ENCODE measurements around the gene TMEM254. TPM values are rescaled to one million over a fixed set of nuclear protein-coding genes. Genes with fewer than 3 reads are reported as not detected.

The TMEM254 gene
- total and polyA plus RNA-seq, 2 donors (not counting 1 experiment from before 2014, with no cell fraction given): 10.4 to 30.9 TPM

GRCh38 chr10:80050752-80051151 is 27.7 kb upstream of the TMEM254 start:
- Histone ChIP-seq H3K4me1 (ENCODE audit: control insufficient read depth, extremely low read depth, insufficient read depth, low read length) (no peaks in the 10 kb centered on the region), H3K4me2 (ENCODE audit: extremely low read depth, insufficient read depth, low read length) (no peak overlapping the region), H3K4me3 (replicated peaks in 1 of 4; ENCODE audit: control extremely low read depth in 1 of 4, insufficient read depth in 1 of 4, low read depth in 3 of 4, low read length in 4 of 4) (no peak overlapping the region), H3K36me3 (ENCODE audit: control insufficient read depth, insufficient read depth, low read length) (no peaks in the 10 kb centered on the region), H3K27ac (ENCODE audit: insufficient read depth, low read length) (no peak overlapping the region), H4K20me1 (ENCODE audit: control insufficient read depth, extremely low read depth, insufficient read depth, low read length) (no peaks in the 10 kb centered on the region), H3K27me3 (ENCODE audit: control insufficient read depth, insufficient read depth, low read length) (peaks cover 5% of the 10 kb centered on the region), H2AFZ (ENCODE audit: low read length) (no peak overlapping the region), H3K79me2 (ENCODE audit: control insufficient read depth, insufficient read depth, low read length) (no peaks in the 10 kb centered on the region), H3K9me3 (ENCODE audit: control insufficient read depth, insufficient read depth, low read depth, low read length) (no peaks in the 10 kb centered on the region), H3K9ac (ENCODE audit: insufficient read depth, low read length) (no peak overlapping the region)
- no peak for DNase-seq (ENCODE audit: low read depth in 2 of 2)
- no peak for TF ChIP-seq EZH2 (IDR thresholded peaks at IDR 0.05; ENCODE audit: low read length, missing control alignments)
- no peak for TF ChIP-seq CTCF (conservative IDR thresholded peaks at IDR 0.05 in 1 of 2, IDR thresholded peaks at IDR 0.05 in 1 of 2; ENCODE audit: low read depth in 1 of 2, low read length in 2 of 2)

GRCh38 chr10:80051993-80052392 is 26.5 kb upstream of the TMEM254 start:
- H3K27me3 ChIP-seq (ENCODE audit: control insufficient read depth, insufficient read depth, low read length): peaks cover 5% of the 10 kb centered on the region

GRCh38 chr10:80055760-80056159 is 22.7 kb upstream of the TMEM254 start:
- H3K9me3 ChIP-seq (ENCODE audit: control insufficient read depth, insufficient read depth, low read depth, low read length): no peaks in the 10 kb centered on the region
- H3K4me1 ChIP-seq (ENCODE audit: control insufficient read depth, extremely low read depth, insufficient read depth, low read length): no peaks in the 10 kb centered on the region
- no peaks in the 10 kb centered on the region for H3K36me3 ChIP-seq (ENCODE audit: control insufficient read depth, insufficient read depth, low read length)
- no peak for TF ChIP-seq CTCF (conservative IDR thresholded peaks at IDR 0.05 in 1 of 2, IDR thresholded peaks at IDR 0.05 in 1 of 2; ENCODE audit: low read depth in 1 of 2, low read length in 2 of 2)
- no peak for TF ChIP-seq EZH2 (IDR thresholded peaks at IDR 0.05; ENCODE audit: low read length, missing control alignments)
- H3K79me2 ChIP-seq (ENCODE audit: control insufficient read depth, insufficient read depth, low read length): no peaks in the 10 kb centered on the region
- H4K20me1 ChIP-seq (ENCODE audit: control insufficient read depth, extremely low read depth, insufficient read depth, low read length): no peaks in the 10 kb centered on the region
- H2AFZ ChIP-seq (ENCODE audit: low read length): no peak overlapping the region
- no peak overlapping the region for H3K4me3 ChIP-seq (replicated peaks in 1 of 4; ENCODE audit: control extremely low read depth in 1 of 4, insufficient read depth in 1 of 4, low read depth in 3 of 4, low read length in 4 of 4)
- H3K27ac ChIP-seq (ENCODE audit: insufficient read depth, low read length): no peak overlapping the region
- H3K4me2 ChIP-seq (ENCODE audit: extremely low read depth, insufficient read depth, low read length): no peak overlapping the region
- H3K27me3 ChIP-seq (ENCODE audit: control insufficient read depth, insufficient read depth, low read length): no peaks in the 10 kb centered on the region
- no peak for DNase-seq (ENCODE audit: low read depth in 2 of 2)
- H3K9ac ChIP-seq (ENCODE audit: insufficient read depth, low read length): no peak overlapping the region

More at GRCh38 chr10:80051993-80052392, 26.5 kb upstream of the TMEM254 start:
- no peak overlapping the region for H3K4me3 ChIP-seq (replicated peaks in 1 of 4; ENCODE audit: control extremely low read depth in 1 of 4, insufficient read depth in 1 of 4, low read depth in 3 of 4, low read length in 4 of 4)
- no peak for TF ChIP-seq EZH2 (IDR thresholded peaks at IDR 0.05; ENCODE audit: low read length, missing control alignments)
- no peak for TF ChIP-seq CTCF (conservative IDR thresholded peaks at IDR 0.05 in 1 of 2, IDR thresholded peaks at IDR 0.05 in 1 of 2; ENCODE audit: low read depth in 1 of 2, low read length in 2 of 2)
- no peak overlapping the region for H2AFZ ChIP-seq (ENCODE audit: low read length)
- H4K20me1 ChIP-seq (ENCODE audit: control insufficient read depth, extremely low read depth, insufficient read depth, low read length): no peaks in the 10 kb centered on the region
- H3K4me2 ChIP-seq (ENCODE audit: extremely low read depth, insufficient read depth, low read length): no peak overlapping the region
- no peaks in the 10 kb centered on the region for H3K79me2 ChIP-seq (ENCODE audit: control insufficient read depth, insufficient read depth, low read length)
- no peaks in the 10 kb centered on the region for H3K36me3 ChIP-seq (ENCODE audit: control insufficient read depth, insufficient read depth, low read length)
- no peak for DNase-seq (ENCODE audit: low read depth in 2 of 2)
- no peaks in the 10 kb centered on the region for H3K4me1 ChIP-seq (ENCODE audit: control insufficient read depth, extremely low read depth, insufficient read depth, low read length)
- no peak overlapping the region for H3K27ac ChIP-seq (ENCODE audit: insufficient read depth, low read length)
- H3K9ac ChIP-seq (ENCODE audit: insufficient read depth, low read length): no peak overlapping the region
- H3K9me3 ChIP-seq (ENCODE audit: control insufficient read depth, insufficient read depth, low read depth, low read length): no peaks in the 10 kb centered on the region
